IPS-20b (cell line): ENCODE results near the gene HIPK2.

Experiments
- H3K27ac ChIP-seq: one replicate; pipeline ENCODE4 v1.5.1; 2013; ENCODE audit warnings: low read length
- H3K27me3 ChIP-seq: 2 replicates; pipeline ENCODE4 v1.6.1; 2013; ENCODE audit warnings: mild to moderate bottlenecking, low read length, inconsistent platforms; ENCODE audit not compliant: insufficient read depth
- H3K36me3 ChIP-seq: 2 replicates; pipeline ENCODE4 v1.6.1; 2013; ENCODE audit warnings: low read depth, mild to moderate bottlenecking, inconsistent platforms, low read length, moderate library complexity; ENCODE audit not compliant: insufficient read depth
- H3K4me1 ChIP-seq: 2 replicates; pipeline ENCODE4 v1.6.1; 2013; ENCODE audit warnings: mild to moderate bottlenecking, control low read depth, inconsistent platforms, low read length, moderate library complexity; ENCODE audit not compliant: insufficient read depth
- H3K4me3 ChIP-seq: 2 replicates; pipeline ENCODE4 v1.5.1; 2013; ENCODE audit warnings: mild to moderate bottlenecking, low read length, inconsistent platforms
- H3K9ac ChIP-seq: 2 replicates; pipeline ENCODE4 v1.6.1; 2013; ENCODE audit warnings: low read depth, mild to moderate bottlenecking, inconsistent platforms, low read length, moderate library complexity
- H3K9me3 ChIP-seq: 2 replicates; pipeline ENCODE4 v1.6.1; 2013; ENCODE audit warnings: mild to moderate bottlenecking, low read depth, low read length, inconsistent platforms; ENCODE audit not compliant: insufficient read depth

HIPK2 gene

GRCh38 chr7:139708541-139708940 is 69.3 kb downstream of the HIPK2 start:
- no peak overlapping the region for H3K27ac ChIP-seq
- peaks cover 18% of the 10 kb centered on the region; the same call in 1 of the 2 replicates for H3K4me1 ChIP-seq
- no peaks in the 10 kb centered on the region for H3K36me3 ChIP-seq
- no peaks in the 10 kb centered on the region for H3K27me3 ChIP-seq
- H3K4me3 ChIP-seq = no peak overlapping the region
- H3K9me3 ChIP-seq = no peaks in the 10 kb centered on the region
- no peak overlapping the region for H3K9ac ChIP-seq

- Histone ChIP-seq H3K9ac (no peak overlapping the region), H3K9me3 (no peaks in the 10 kb centered on the region), H3K4me3 (no peak overlapping the region), H3K36me3 (no peaks in the 10 kb centered on the region), H3K27ac (no peak overlapping the region), H3K4me1 (peaks cover 3% of the 10 kb centered on the region; the same call in 1 of the 2 replicates), H3K27me3 (no peaks in the 10 kb centered on the region)
Measured at GRCh38 chr7:139706837-139707236, 71.0 kb downstream of the HIPK2 start.

- H3K9ac ChIP-seq = no peak overlapping the region
- no peaks in the 10 kb centered on the region for H3K27me3 ChIP-seq
- no peak overlapping the region for H3K4me3 ChIP-seq
- H3K36me3 ChIP-seq = no peaks in the 10 kb centered on the region
- no peaks in the 10 kb centered on the region for H3K4me1 ChIP-seq
- no peak overlapping the region for H3K27ac ChIP-seq
- H3K9me3 ChIP-seq = no peaks in the 10 kb centered on the region
Measured at GRCh38 chr7:139704308-139704879, 73.4 kb downstream of the HIPK2 start.

- no peak overlapping the region for H3K27ac ChIP-seq
- no peaks in the 10 kb centered on the region for H3K27me3 ChIP-seq
- no peaks in the 10 kb centered on the region for H3K36me3 ChIP-seq
- H3K4me3 ChIP-seq = no peak overlapping the region
- no peaks in the 10 kb centered on the region for H3K9me3 ChIP-seq
- no peaks in the 10 kb centered on the region for H3K4me1 ChIP-seq
- H3K9ac ChIP-seq = no peak overlapping the region
Measured at GRCh38 chr7:139703487-139704307, 74.1 kb downstream of the HIPK2 start.

DNA sequence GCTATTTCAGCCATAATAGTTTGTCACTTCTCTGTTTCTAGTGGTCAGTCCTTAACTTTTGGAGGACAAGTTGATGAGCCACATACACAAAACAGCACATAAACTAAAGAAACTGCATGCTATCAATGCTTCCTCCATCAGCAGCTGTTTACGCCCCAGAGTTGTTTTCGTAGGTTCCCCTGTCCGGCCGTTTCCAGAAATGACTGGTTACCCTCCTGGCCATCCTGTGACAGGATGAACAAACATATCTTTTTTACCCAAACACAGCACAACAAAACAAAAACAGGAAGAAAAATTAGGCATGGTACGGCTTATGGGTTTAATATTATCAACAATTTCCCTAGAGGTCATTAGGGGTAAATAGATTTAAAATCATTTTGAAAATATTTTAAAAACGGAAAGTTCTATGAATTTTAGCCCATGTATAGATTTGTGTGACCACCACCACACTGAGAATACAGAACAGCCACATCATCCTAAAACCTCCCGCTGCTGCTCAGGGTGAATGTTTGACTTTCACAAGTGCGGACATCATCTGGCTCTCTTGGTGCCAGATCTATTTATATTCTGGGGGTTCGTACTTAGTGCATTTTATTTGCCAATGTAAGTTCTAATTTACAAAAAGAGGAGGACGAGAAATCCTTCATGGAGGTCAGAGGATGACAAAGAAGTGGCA is 74.8 kb downstream of the HIPK2 start:
- no peak overlapping the region for H3K9ac ChIP-seq
- H3K4me1 ChIP-seq = no peaks in the 10 kb centered on the region
- H3K27ac ChIP-seq = no peak overlapping the region
- no peak overlapping the region for H3K4me3 ChIP-seq
- no peaks in the 10 kb centered on the region for H3K36me3 ChIP-seq
- no peaks in the 10 kb centered on the region for H3K27me3 ChIP-seq
- no peaks in the 10 kb centered on the region for H3K9me3 ChIP-seq

DNA sequence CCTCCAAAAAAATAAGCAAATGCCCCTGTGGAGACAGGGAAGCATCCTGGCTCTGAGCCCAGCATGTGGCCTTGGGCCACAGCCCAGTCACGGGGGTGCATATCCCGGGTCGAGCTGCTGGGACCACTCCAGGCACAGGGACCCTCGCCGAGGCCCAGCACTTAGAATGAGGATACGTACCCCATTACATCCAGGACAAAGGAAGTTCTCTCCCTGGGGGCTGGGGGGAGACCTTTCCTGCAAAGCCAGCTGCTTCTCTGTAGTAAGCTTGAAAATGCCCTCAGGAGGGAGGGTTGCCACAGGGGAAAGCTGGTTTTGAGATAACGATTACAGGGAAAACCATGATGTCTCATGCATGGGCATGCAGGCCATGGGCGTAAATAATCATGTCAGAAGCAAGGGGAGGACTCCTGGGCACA is 75.5 kb downstream of the HIPK2 start:
- no peak overlapping the region for H3K27ac ChIP-seq
- H3K27me3 ChIP-seq = no peaks in the 10 kb centered on the region
- no peak overlapping the region for H3K9ac ChIP-seq
- no peaks in the 10 kb centered on the region for H3K9me3 ChIP-seq
- H3K4me3 ChIP-seq = no peak overlapping the region
- no peaks in the 10 kb centered on the region for H3K4me1 ChIP-seq
- no peaks in the 10 kb centered on the region for H3K36me3 ChIP-seq

GRCh38 chr7:139701908-139702307 is 75.9 kb downstream of the HIPK2 start:
- Histone ChIP-seq H3K4me1 (no peaks in the 10 kb centered on the region), H3K27ac (no peak overlapping the region), H3K9me3 (no peaks in the 10 kb centered on the region), H3K9ac (no peak overlapping the region), H3K27me3 (no peaks in the 10 kb centered on the region), H3K36me3 (no peaks in the 10 kb centered on the region), H3K4me3 (no peak overlapping the region)

- no peaks in the 10 kb centered on the region for H3K36me3 ChIP-seq
- no peak overlapping the region for H3K4me3 ChIP-seq
- H3K27ac ChIP-seq = no peak overlapping the region
- H3K9me3 ChIP-seq = no peaks in the 10 kb centered on the region
- no peaks in the 10 kb centered on the region for H3K27me3 ChIP-seq
- no peak overlapping the region for H3K9ac ChIP-seq
- no peaks in the 10 kb centered on the region for H3K4me1 ChIP-seq
Measured at GRCh38 chr7:139700505-139701235, 77.1 kb downstream of the HIPK2 start.

- Histone ChIP-seq H3K27me3 (no peaks in the 10 kb centered on the region), H3K4me1 (no peaks in the 10 kb centered on the region), H3K9me3 (no peaks in the 10 kb centered on the region), H3K27ac (no peak overlapping the region), H3K4me3 (no peak overlapping the region), H3K36me3 (no peaks in the 10 kb centered on the region), H3K9ac (no peak overlapping the region)
Measured at GRCh38 chr7:139699640-139700504, 77.9 kb downstream of the HIPK2 start.

- H3K4me1 ChIP-seq = no peaks in the 10 kb centered on the region
Measured at GRCh38 chr7:139698844-139699243, 79.0 kb downstream of the HIPK2 start.

GRCh38 chr7:139698278-139698677 is 79.5 kb downstream of the HIPK2 start:
- H3K27ac ChIP-seq = no peak overlapping the region
- no peaks in the 10 kb centered on the region for H3K4me1 ChIP-seq
- no peaks in the 10 kb centered on the region for H3K27me3 ChIP-seq
- H3K36me3 ChIP-seq = no peaks in the 10 kb centered on the region
- H3K4me3 ChIP-seq = no peak overlapping the region
- H3K9me3 ChIP-seq = no peaks in the 10 kb centered on the region
- no peak overlapping the region for H3K9ac ChIP-seq

More at GRCh38 chr7:139698844-139699243, 79.0 kb downstream of the HIPK2 start:
- no peak overlapping the region for H3K4me3 ChIP-seq
- no peaks in the 10 kb centered on the region for H3K36me3 ChIP-seq
- H3K9me3 ChIP-seq = no peaks in the 10 kb centered on the region
- H3K9ac ChIP-seq = no peak overlapping the region
- H3K27me3 ChIP-seq = no peaks in the 10 kb centered on the region
- no peak overlapping the region for H3K27ac ChIP-seq
